GM21423 (cell line): ENCODE measurements around the gene CELSR1.

Source experiments
- ATAC-seq: cut with Tn5 transposase; IDR thresholded peaks from one replicate; pipeline ENCODE4 v1.9.1; 2021; ENCODE audit warnings: mild to moderate bottlenecking, moderate library complexity; ENCODE audit not compliant: unreplicated experiment

CELSR1 gene

GRCh38 chr22:46428602-46429324, 108.7 kb downstream of the CELSR1 start:
- no peak for ATAC-seq

GRCh38 chr22:46428171-46428570, 109.2 kb downstream of the CELSR1 start:
- no peak for ATAC-seq

- ATAC-seq: no peak
Observed at GRCh38 chr22:46425016-46425415, 112.4 kb downstream of the CELSR1 start.

GRCh38 chr22:46424496-46424895, 112.9 kb downstream of the CELSR1 start:
- no peak for ATAC-seq

GRCh38 chr22:46422896-46423295, 114.5 kb downstream of the CELSR1 start:
- no peak for ATAC-seq

- no peak for ATAC-seq
Observed at GRCh38 chr22:46421267-46421666, 116.2 kb downstream of the CELSR1 start.

GRCh38 chr22:46419754-46420571, 117.5 kb downstream of the CELSR1 start:
- ATAC-seq: no peak

GRCh38 chr22:46418827-46419226, 118.6 kb downstream of the CELSR1 start:
- no peak for ATAC-seq

- no peak for ATAC-seq
Observed at GRCh38 chr22:46417769-46418168, 119.7 kb downstream of the CELSR1 start.

GRCh38 chr22:46416891-46417580, 120.4 kb downstream of the CELSR1 start:
- no peak for ATAC-seq

GRCh38 chr22:46416520-46416871, 120.9 kb downstream of the CELSR1 start:
- no peak for ATAC-seq

- ATAC-seq: no peak
Observed at GRCh38 chr22:46415776-46416519, 121.5 kb downstream of the CELSR1 start.

- no peak for ATAC-seq
Observed at GRCh38 chr22:46414704-46415103, 122.7 kb downstream of the CELSR1 start.

- no peak for ATAC-seq
Observed at GRCh38 chr22:46413725-46414379, 123.6 kb downstream of the CELSR1 start.

GRCh38 chr22:46411347-46411746, 126.1 kb downstream of the CELSR1 start:
- no peak for ATAC-seq

GRCh38 chr22:46410291-46410808, 127.1 kb downstream of the CELSR1 start:
- no peak for ATAC-seq

- ATAC-seq: no peak
Observed at GRCh38 chr22:46409631-46410210, 127.7 kb downstream of the CELSR1 start.

- ATAC-seq: no peak
Observed at GRCh38 chr22:46408568-46409506, 128.6 kb downstream of the CELSR1 start.

GRCh38 chr22:46407748-46408147, 129.7 kb downstream of the CELSR1 start:
- ATAC-seq: no peak
